DMS79 (cell line): ENCODE measurements around the gene ZBTB7A.

Source experiments
- DNase-seq: peaks from one replicate; lab custom pipeline; 2025; lab: John Stamatoyannopoulos, UW

ZBTB7A gene

DNA sequence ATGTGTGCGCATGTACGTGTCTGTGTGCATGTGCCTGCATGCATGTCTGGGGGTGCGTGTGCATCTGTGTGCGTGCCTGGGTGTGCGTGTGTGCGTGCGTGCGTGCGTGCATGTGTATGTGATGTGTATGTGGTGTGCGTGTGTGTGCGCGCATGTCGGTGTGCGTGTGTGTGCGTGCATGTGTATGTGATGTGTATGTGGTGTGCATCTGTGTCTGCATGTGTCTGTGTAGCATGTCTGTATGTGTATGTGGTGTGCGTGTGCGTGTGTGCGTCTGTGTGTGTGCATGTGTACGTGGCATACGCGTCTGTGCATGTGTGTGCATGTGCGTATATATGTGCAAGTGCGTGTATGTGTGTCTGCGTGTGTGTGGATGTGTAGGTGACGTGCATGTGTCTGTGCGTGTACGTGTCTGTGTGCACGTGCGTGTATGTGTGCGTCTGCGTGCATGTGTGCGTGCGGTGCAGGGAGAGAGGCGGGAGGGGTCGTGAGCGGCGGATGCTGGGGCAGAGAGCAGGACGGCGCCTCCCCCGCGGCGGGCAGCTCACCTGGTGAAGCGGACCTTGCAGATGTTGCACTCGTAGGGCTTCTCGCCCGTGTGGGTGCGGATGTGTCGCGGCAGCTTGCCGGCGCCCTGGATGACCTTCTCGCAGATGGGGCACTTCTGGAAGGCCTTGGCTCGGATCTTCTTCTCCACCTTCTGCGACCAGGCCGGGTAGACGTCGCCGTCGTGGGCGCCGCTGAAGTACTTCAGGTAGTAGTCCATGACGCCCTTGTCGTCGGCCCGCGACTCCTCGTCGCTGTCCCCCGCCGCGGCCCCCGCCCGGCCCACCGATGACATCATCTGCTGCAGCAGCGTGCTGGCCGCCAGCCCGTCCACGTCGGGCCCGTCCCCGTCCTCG lies 13.0 kb downstream of the ZBTB7A start:
- no peak for DNase-seq

DNA sequence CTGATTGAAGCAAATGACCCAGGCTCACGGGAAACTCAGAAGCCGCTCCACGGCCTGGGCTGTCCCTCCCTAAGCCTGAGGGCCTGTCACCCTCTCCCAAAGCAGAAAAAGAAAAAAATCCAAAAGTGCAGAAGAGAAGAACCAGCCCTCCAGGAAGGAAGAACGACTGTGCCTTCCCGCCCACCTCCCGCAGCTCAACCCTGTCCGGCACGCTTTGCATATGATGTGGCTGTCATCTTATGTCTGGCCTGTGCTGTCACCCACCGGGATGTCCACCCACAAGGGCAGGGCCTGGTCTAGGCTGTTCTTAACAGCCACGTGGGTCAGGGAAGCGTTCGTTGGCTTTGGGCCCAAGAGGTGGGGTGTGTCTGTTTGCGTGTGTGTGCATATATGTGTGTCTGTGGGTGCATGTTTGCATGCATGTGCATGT lies 13.7 kb downstream of the ZBTB7A start:
- no peak for DNase-seq

DNA sequence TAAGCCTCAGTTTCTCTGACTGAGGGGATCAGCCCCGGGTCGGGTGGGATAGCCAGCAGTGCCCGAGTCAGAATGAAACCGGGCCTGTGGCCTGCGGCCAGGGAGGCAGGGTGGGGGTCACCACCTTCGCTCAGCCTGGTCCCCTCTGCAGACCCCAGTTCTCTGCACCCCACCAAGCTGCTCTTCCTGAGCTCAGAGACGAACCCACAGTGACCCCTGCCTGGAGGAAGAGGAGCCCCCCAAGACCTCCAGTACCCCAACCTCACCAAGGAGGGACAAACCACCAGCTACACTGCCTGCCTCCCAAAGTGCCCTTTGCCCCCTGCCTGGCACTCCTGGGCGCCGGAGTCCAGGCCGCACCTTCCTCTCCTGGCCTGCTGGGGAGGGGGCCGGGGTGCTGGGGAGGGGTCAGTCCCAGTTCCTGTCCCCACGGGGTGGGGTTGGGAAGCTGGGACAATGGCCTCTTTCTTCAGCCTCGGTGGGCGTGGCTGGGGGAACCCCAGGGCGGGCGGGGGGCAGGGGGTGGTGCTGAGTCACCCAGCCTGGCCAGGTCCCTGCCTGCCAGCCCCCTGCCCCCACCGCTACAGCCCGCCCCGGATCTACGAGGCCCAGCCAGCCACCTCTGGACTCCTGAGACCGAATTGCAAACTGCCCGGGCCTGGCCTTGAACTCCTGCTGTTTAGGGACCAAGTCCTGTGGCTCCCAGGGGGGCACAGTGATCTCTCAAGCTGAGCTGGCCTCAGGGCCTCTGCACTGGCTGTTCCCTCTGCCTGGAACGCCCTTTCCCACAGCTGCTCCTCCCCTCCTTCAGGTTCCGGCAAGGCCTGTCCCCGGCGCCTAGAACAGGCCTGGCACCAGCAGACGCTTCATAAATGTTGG lies 14.3 kb downstream of the ZBTB7A start:
- DNase-seq: no peak

DNA sequence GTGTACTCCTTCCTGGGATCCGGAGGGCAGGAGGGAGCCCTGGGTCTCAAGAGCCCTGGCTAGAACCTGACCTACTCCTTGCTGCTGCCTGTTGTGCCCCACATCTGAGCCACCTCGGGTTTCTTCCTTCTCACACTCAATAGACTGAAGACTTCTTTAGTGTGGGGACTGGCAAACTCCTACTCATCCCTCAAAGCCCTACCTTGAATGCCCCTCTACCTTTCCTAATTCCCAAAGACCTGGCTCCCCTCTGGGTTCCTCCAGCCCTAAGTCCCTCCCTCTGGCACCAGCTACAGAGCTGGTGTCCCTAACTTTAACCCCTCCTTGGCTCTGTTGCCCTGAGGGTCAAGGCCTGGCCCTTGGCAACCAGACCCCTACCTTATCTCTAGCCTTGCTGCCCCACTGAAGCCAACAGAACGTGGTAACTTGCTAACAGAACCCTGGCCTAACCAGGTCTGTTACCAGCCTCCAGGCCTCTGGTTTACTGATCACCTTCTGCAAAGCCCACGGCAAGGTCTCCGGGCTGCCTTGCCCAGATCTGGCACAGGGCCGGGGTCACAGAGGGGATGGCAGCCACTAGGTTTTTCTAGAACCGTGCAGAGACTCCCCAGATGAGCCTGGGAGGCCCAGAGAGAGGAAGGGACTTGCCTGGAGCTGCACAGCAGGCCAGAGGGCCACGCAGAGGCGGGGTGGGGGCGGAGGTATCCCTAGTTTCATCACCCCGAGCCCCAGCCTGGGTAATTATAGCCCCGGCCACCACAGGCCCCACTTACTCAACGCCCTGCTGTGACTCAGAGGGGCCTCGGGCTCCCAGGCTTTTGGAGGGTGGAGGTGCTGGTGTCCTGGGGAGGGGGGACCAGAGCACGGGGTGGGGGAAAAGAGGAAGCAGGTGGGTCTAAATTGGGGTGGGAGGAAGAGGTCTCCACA lies 15.3 kb downstream of the ZBTB7A start:
- no peak for DNase-seq

DNA sequence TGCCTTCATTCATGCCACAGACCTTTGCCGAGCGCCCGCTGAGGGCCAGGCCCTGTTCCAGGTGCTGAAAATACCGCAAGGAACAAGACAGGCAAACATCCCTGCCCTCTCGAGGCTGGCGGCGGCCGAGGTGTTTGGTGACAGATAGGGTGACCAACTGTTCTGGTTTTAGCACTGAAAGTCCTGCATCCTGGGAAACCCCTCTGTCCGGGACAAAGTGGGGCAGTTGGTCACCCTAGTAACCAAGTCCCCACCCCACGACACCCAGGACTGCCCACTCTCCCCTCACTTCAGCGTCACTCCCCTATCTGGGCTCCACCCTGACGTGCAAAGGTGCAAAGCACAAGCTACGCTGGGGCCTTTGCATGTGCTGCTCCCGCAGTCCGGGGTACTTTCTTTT lies 17.3 kb downstream of the ZBTB7A start:
- no peak for DNase-seq

DNA sequence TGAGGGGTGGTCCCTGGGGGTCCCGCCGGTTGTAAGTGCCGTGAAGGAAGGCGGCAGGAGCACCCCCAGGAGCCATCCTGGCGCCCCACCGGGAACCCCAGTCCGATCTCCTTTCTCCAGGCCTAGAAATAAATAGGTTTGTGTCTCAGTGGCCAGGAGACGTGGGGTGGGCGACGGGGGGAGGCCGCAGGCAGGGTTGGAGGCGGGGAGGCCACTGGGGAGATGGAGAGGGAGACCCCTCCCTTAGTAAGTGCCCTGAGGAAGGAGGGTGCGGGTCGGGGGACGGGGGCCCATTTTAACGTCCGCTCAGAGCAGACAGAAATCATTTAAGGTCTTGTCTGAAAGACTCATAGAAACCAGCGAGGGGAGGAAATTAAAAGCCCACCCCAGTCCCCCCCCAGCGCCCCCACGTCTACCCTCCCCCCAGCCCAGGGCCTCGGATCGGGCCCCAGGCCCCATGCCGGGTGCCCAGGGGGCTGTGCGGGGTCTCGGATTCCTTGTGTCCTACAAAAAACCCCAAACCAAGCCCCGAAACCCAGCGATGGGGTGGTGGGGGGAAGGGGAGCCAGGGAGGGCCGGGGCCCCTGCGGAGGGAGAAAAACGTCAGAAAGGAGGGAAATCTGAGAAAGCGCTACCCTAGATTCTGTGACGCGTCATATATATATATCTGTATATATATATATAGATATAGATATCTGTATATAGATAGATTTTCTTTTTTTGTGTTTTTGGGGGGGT lies 19.6 kb downstream of the ZBTB7A start:
- DNase-seq: no peak

DNA sequence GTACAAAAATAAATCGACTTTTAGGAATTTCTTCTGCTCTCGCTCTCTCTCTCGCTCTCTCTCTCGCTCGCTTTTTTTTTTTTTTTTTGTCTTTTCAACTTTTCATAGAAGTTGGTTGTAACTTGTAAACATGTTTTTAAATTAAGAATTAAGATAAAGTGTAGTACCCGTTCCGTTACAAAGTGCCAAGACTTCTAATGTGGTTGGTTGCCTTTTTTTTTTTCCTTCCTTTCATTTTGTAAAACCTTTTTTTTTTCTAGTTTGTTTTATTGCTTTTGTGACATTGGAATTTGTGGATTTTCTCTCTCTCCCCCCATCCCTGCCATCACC lies 20.4 kb downstream of the ZBTB7A start:
- DNase-seq: no peak

DNA sequence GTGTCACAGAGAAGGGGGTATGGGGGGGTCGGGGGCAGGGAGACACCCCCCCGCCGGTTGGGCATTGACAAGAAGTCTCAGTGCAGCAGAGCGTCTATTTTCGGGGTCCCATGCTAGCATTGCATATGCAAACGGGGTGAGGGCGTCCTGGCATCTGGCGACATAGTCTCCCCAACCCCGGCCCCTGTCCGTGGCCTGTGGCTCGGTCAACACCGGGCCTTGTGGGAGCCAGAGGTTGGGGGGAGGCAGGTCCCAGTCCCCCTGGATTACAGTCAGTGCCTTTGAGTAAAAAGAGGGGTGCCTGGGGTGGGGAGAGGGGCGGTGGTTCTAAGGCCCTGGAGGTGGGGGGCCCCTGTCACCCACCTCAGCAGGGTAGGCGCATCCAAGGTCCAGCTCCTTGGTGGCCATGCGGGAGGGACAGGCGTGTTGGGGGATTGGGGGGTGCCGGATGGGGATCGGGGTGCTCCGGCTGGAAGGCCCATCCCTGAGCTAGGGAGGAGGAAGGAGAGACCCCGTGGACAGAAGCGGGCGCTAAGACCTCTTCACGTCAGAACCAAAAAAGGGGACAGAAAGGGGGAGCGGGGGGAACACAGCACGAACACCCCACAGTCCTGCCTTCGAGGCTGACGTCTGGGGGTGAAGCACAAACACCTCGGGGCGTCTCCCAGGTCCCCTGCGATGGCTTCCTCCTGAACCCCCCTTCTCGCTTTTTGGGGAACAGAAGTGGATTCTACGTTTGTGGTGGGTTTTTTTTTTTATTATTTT lies 20.9 kb downstream of the ZBTB7A start:
- no peak for DNase-seq

DNA sequence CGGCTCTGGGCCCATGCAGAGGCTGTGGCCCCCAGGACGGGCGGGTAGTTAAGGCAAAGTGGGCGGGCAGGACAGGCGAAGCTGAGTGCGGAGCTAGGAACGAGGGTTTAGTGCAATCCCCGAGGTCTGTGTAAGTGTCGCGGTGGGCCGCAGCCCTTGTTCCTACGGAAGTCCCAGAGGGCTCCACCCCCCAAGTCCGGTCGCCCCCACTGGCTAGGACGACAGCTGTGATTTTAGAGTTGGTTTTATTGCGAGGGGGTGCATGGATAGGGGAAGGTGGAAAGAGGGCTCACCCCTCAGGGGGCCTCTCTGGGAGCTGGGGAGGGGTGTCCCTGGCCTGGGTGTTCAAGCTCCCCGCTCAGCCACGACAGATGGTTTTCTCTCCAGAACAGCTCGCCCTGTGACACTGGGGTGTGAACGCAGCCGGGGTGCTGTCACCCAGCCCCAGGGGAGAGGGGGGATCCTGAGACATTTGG lies 21.7 kb downstream of the ZBTB7A start:
- no peak for DNase-seq

DNA sequence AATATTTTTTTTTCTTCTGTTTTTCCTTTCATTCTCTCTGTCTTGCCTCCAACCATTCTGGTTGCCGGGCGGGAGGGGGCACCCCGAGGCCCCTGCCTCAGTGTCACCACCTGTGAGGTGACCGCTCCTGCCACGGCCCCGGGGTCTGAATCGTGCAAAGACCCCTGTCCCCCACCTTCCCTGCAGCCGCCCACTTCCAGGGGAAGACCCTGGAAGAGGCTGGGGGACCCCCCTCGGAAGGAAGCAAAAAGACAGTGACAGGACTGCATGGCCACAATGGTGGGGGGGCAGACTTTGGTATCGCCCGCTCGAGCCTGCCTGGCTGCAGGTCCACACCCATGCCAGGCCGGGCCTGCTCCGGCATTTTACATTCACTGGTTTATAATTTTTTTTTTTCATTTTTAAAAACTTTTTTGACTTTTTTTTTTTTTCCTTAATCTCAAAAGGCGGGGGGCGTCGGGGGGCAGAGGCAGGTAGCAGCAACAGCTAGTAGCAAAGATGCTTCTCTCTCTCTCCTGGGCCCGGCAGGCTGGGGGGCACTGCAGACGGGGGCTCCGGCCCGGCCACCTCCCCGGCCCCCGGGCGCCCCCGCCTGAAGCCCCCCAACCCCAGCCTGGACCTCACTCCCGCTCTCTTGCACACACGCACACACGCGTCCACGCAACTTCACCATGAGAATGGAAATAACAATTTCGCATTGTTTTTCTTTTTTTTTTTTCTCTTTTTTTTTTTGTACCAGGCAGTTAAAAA lies 22.6 kb downstream of the ZBTB7A start:
- no peak for DNase-seq

DNA sequence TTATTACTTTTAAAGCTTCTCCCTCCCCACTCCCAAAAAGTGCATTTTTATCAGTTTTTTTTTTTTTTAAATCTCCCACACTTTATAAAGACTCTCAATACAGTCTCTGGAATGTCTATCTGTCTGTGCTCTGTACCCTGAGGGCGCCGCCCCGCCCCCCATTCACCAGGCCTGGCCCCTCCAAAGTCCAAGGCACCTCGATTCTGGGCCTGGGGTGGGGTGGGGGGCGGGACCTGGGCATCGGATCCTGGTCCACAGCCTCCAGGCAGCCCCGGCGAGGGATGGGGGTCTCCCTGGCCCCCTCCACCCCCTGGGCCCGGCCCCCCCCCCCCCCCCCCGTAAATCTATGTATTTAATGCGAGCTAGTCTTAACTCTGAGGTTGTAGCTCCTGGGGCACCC lies 23.3 kb downstream of the ZBTB7A start:
- no peak for DNase-seq

DNA sequence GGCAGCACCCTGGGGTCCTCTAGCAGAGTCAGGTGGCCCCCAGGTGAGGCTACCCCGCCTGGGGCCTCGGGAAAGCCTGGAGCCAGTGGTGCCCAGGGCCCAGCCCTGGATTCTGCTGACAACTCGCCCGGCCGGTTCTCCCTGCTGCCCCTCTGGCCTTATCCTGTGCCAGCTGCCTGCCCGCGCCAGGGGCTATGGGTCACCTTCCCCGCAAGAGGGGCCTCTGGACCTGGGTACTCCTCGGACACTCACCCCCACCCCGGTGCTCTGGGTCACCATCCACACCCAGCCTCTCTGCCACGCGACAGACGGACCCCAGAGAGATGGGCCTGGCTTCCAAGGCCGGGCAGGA lies 24.0 kb downstream of the ZBTB7A start:
- DNase-seq: no peak

DNA sequence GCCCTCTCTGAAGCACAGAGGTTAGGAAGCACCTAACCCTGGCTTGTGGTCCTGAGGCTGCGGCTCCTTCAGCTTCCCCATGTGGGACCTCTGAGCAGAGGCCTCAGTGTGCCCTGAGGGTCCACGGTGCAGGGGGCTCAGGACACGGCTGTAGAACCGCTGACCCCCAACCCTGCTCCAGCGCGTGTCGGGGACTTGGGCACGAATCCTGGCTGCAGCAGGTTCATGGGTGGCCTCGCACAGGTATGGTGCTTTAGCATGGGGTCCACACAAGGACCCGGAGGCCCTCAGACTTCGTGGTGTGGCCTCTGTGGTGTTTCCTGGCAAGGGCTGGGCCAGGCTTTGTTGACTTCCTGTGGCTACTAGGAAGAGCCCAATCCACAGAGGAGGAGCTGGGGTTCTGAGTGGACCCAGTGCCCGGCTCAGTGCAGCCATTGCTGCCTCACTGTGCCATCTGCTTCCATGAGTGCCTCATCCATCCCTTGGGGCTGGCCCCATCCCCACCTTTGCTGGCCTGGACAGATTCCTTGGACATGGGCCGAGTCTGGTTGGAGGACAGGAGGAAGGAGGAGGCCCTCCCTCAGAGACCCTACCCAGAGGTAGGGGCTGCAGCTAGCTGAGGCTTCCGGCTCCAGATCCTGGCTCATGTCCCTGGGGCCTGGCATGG lies 24.5 kb downstream of the ZBTB7A start:
- DNase-seq: no peak

DNA sequence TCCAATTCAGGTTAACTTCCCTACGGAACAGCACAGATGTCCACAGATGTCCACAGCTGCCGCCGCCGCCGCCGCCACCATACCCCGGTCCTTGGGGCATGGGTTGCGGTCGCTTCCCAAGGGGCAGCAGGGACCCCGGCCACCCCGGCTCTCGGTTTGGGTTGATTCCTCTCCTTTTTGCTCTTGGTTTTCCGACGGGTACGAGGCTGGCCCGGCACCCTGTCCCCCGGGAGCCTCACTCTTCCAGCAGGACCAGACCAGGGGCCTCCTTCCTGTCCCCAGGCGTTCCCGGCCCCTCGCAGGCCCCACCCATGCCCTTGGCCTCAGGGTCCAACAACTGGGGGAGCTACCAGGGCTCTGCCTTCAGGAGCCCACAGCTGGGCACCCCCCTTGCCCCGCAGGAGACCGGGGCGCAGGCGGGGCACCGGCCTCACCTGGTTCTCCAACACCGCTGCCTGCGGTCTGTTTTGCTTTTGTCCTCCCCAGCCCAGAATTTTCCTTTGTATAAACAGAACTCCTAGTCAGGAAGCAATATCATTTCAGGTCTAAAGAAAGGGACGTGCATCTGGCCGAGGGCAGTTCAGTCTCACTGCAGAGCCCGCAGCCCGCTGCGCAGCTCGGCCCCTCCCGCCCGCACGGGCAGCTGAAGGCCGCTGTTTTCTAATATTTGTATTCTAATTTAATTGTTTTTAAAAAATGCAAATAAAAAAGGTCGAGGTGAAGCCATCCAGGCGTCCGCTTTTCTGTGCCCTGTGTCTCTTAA lies 27.9 kb downstream of the ZBTB7A start:
- no peak for DNase-seq

DNA sequence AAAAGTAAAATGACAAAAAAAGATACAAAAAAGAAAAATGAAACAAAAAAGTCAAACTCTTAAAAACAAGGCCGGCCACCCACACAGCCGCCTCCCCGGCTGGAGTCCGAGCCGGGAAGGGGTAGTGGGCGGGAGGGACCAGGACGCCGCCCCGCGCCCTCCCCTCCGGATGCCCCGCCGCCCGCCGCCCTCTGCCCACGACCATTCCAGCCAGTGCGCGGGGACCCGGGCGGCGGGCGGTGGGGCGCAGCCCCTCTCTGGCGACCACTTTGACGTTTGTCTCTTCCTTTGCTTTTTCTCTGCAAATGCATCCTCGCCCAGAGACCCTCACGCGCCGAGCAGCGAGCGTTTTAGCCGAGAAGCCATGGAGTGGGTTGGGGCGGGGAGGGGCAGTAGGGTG lies 28.6 kb downstream of the ZBTB7A start:
- DNase-seq: no peak

DNA sequence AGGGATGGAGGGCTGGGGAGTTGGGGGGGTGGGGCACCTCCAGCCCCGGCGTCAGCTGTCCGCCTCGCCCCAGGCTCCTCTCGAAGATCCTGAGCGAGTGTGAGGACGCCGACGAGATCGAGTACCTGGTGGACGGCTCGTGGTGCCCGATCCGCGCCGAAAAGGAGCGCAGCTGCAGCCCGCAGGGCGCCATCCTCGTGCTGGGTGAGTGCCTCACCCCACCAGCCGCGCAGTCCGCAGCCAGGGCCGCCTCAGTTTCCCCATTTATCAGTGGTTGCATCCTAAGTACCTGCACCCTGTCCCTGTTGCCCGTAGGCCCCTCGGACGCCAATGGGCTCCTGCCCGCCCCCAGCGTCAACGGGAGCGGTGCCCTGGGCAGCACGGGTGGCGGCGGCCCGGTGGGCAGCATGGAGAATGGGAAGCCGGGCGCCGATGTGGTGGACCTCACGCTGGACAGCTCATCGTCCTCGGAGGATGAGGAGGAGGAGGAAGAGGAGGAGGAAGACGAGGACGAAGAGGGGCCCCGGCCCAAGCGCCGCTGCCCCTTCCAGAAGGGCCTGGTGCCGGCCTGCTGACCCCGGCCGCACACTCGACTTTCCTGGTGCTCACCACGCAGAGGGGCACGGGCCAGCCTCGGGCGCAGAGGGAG lies 29.3 kb downstream of the ZBTB7A start:
- DNase-seq: no peak

DNA sequence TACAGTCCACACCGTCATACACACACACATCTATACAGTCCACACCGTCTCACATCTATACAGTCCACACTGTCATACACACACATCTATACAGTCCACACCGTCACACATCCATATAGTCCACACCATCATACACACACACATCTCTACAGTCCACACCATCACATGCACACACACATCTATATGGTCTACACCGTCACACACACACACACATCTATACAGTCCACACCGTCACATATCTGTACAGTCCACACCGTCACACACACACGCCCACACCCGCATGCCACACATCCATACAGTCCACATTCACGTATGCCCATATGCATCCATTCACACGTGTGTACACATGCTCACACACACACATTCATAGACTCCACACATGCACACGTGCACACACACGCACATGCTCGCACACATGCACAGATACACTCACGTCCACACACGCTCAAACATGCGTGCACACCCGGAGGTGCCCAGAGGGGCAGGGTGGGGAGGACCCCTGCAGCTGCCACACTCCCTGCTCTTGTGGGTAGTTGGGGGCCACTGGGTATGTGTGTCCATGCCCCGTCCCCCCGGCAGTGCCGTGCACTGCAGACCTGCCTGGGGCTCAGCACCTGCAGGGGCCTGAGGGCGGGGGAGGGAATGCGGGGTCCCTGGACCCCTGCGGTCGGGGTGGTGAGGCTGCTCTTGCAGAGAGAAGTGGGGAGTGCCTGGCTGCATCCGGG lies 30.0 kb downstream of the ZBTB7A start:
- DNase-seq: no peak
